HG03025 (cell line): ENCODE measurements around the gene OR4D9.
"Not testable (repeated sequence)": the region's sequence is repeated elsewhere in the genome, so short reads cannot be mapped to it uniquely, and the experiment has no call there.

Experiments
- ATAC-seq: cut with Tn5 transposase; IDR thresholded peaks from one replicate; pipeline ENCODE4 v1.9.1; 2021; ENCODE audit warnings: mild to moderate bottlenecking, moderate library complexity; ENCODE audit not compliant: unreplicated experiment, low FRiP score

OR4D9 gene

DNA sequence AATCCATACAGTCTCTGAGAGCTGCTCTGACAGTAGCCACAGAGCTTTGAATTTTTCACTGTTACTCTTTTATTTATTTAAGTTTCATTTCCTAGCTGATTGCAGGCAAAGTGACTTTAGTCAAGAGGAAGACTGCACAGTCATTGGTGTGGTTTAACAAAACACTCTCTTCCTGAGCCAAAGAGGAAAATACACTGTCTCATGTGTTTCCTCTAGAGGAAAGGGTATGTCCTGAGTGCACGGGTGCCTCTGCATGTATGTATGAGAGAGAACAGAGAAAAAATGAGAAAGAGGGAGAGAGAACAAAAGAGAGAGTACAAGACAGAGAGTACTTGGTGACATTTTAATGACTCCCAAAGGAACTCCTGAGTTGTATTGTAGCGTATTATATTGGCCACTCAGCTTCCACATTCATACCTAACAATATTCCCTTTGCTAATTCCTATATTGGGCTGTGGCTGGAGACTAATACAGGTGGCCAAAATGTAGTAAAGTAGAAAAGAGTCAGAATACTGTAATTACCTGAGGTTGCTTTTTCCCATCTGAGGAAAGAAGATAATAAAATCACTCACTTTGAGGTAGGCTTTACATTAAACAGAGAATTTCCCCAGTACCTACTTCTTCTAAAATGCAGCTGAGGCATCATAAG is at the start of gene OR4D9:
Gene OR4D9, plus strand, starts transcription at position 599 of the 649 bp plus-strand sequence. CDS start 3,374 bp downstream, outside the sequence.
- no peak for ATAC-seq

DNA sequence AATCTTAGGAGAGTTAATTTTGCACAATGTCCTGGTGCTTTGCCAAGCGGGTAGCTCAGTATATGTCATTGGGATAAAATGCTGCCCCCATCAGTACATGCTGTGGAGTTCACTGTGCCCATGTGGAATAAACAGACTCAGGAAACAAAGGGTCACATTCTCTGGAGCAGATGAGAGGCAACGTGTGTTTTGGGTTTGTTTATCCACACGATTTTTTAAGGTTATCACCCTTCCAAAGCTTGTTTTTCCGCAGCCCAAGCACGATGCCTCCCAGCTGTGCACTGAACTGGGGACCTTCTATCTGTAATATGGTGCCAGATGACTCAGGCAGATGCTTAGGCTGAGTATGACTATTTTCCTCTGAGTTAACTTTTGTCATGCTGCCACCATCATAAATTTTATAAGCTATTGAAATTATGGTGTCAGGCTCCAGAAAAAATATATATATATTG is 48.1 kb upstream of the OR4D9 start:
- ATAC-seq = no peak

DNA sequence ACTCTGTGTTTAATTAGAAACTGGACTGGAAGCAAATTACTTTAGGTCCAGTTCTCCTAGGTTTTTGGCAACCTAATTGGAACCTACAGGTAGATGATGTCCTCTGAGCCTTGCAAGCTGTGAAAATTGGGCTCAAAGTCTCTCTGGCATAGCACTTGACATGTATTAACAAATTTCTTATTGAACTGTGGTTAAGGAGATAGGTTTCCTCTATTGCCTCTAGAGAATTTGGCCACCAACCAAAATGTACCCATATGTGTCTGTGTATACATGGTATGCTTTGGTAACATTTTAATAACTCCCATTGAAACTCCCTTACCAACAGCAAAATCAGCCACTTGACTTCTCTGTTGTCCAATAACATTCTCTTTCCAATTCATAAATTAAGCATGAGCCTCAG is 38.3 kb upstream of the OR4D9 start, which contains the start of gene OR4D10:
Gene OR4D10, plus strand, starts transcription at position 301 of the 400 bp plus-strand sequence. CDS start 4,115 bp downstream, outside the sequence.
- ATAC-seq = no peak

DNA sequence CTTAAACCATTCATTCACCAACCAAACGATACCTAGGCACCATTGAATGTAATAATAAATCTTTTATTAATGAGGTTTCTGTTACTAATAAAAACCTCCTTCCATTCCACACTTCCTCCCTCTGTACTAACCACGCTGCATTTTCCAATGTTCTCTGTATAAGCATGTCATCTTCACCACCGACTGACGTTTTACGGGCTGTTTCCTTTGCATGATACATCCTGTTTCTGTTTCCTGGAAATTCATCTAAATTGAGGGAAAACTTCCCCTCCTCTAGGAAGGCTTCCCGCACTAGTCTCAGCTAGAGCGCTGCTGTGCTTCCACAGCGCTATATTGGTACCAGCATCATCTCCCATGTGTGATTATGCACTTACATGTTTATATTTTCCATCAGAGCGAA is 36.2 kb upstream of the OR4D9 start:
- ATAC-seq = no peak

DNA sequence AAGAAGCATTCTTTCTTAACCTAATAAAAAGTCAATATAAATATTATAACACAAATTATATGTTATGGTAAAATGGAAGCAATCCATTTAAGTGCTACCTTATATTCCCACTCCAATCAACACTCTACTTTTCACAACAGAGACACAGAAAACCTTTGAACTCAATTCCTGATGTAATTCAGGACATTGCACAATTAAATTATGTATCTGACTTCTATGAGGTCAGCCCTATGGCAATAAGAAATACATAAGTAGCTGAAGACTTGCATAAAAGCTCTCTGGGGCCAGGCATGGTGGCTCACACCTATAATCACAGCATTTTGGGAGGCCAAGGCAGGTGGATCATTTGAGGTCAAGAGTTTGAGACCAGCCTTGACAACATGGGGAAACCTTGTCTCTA is 31.4 kb upstream of the OR4D9 start:
- ATAC-seq = no peak

DNA sequence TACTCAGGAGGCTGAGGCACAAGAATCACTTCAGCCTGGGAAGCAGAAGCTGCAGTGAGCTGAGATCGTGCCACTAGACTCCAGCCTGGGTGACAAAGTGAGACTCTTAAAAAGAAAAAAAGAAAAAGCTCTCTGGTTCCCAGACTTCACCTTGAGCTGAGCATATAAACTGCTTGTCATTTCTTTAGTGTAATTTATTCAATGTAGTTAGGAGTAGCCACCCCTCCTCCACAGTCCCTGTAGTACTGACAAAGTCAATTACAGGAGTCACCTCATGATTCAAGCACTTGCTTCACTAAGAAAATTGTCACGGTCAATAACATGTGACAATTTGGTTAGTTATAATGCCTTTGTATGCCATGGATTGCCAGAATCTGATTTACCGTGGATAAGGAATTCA is 31.0 kb upstream of the OR4D9 start:
- ATAC-seq = no peak

DNA sequence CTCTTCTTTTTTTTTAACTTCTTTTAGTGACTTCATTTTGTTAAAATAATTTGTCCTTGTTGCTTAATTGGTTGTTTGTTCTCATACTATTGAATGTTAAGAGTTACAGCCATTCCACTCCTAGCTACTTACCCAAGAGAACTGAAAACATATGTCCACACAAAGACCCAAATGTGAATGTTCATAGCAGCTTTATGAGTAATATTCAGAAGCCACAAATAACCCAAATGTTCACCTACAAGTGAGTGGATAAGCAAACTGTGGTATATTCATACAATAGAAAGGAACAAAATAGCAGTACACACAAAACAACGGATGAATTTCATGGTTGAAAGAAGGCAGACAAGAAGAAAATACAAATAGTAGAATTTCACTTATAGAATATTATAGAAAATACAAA is 9.4 kb upstream of the OR4D9 start:
- no peak for ATAC-seq

DNA sequence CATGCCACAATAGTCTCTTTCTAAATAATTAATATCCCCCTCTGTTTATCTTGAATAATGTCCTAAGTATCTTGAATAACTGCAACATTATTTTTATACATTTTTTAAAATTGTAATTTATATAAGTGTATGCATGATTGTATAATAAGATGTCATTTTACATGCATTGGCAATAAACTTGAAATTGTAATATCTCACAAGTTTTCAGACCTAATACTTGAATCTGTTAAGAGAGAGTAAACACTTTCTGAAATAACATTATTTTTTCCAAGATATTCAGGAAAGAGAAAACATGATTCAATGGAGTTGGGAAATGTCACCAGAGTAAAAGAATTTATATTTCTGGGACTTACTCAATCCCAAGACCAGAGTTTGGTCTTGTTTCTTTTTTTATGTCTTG is 8.1 kb upstream of the OR4D9 start, which contains the start of gene OR4D11:
Gene OR4D11, plus strand, starts transcription at position 301 of the 400 bp plus-strand sequence. Its CDS starts 0 bp downstream, at position 301.
- ATAC-seq = no peak

DNA sequence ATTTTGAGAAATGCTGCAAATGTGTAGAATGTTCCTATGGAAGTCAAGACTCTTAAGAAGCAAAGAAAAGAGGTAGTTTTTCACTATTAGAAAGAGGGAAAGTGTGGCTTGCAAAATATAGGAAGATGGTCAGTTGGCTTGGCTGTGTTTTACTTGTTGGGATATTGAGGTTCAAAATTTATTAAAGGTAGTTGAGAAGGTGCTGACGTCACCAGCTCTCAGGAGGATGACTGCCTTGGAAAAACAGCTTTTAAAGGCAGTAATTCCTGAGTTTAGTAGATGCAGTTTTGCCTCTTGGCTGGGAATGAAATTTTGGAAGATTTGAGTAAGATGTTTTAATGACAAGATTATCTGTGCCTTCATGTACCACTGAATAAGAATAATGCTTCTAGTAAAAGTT is 336 bp downstream of the OR4D9 start:
- ATAC-seq = no peak

DNA sequence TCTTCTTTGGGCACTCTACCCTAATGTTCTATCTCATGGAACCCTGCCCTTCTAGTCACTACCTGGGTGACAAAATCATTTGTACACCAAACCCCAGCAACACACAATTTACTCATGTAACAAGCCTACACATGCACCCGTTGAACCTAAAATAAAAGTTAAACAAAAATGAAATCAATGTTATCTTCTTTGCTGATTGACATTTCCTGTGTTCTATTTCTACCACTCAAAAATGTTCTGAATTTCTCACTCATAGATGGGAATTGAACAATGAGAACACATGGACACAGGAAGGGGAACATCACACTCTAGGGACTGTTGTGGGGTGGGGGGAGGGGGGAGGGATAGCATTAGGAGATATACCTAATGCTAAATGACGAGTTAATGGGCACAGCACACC is 8.8 kb downstream of the OR4D9 start:
- not testable (repeated sequence) for ATAC-seq

DNA sequence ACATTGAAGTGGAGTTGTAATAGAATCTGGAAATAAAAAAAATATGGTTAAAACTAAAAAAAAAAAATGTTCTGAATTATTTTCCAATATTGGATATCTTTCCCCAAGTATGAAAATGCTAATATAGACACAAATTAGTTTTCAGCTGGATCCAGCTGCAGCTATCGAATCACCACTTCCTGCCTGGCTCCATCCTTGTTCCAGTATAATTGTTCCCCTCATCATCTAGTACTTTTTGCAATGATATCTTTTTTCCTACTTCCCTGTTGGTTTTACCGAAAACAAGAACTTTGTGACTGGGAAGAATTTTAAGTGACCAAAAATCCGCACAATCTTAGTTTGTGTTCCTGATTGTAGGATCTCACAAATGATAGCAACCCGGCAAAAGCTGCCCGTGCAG is 9.4 kb downstream of the OR4D9 start:
- ATAC-seq = no peak

DNA sequence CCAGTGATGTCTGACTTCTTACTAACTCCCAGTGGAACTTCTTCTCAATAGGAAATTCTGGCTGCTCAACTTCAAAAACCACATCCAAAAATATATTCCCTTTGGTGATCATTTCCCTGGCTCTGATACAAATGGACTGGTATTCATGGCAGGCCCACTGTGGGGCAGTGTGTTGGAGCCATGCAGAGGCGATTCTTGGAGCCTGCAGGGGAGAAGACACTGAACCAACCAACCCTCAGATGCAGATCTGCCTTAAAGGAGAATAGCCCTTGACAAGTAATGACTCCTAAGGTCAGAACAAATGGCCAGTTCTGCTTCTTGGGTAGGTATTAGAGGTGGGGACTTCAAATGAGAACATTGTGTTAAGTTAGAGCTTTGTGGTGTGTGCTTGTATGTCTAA is 12.2 kb downstream of the OR4D9 start:
- ATAC-seq = no peak

DNA sequence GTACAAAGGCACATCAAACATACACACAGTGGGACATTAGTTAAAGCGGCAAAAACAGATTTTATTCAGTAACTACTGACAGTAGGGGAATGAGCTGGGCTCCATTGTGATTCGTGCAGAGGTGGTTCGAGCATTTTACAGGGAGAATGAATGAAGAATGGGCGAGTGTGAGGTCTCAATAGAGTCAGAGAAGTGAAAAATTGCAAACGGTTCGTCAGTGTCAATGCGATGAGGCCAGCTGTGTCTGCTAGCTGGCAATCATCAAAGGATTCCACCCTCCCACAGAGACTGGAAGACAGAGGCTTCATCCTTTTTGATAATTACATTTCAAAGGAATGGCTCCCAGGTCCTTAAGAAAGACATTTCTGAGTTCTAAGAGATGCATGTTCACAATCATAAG is 17.4 kb downstream of the OR4D9 start:
- no peak for ATAC-seq

DNA sequence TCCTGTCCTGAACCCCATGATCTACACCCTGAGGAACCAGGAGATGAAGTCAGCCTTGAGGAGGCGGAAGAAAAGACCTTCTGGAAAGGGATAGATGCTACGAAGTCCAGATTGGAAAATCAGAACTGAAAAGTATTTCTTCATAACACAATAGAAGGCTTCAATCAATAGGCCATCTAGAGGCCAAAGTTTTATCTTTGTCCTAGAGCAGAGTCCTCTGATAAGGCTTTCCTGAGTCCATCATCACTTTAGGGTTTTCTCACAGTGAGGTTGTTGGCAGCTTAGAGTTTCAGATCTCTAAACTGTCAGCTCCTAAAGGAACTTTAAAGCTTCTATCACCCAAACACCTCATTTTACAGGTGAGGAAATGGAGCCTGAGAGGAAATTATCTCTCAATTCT is 21.3 kb downstream of the OR4D9 start:
- ATAC-seq = no peak

DNA sequence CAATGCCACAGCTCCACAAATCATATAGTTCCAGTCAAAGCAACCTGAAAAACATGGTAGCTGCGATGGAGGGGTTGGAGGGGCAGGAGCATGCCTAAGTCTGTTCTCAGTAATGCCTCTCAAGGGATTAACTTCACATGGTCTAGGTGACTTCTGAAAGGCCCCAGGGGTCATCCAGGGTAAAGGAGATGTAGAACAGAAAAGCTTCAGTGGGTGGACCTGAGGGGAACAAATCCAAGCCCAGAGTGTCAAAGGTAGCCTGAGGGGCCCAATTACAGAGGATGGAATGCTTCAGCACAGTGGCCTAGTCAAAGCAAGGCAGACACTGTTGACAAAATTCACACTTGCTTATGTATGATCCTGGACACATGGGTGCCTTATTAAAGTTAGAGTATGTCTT is 23.3 kb downstream of the OR4D9 start:
- ATAC-seq = no peak

DNA sequence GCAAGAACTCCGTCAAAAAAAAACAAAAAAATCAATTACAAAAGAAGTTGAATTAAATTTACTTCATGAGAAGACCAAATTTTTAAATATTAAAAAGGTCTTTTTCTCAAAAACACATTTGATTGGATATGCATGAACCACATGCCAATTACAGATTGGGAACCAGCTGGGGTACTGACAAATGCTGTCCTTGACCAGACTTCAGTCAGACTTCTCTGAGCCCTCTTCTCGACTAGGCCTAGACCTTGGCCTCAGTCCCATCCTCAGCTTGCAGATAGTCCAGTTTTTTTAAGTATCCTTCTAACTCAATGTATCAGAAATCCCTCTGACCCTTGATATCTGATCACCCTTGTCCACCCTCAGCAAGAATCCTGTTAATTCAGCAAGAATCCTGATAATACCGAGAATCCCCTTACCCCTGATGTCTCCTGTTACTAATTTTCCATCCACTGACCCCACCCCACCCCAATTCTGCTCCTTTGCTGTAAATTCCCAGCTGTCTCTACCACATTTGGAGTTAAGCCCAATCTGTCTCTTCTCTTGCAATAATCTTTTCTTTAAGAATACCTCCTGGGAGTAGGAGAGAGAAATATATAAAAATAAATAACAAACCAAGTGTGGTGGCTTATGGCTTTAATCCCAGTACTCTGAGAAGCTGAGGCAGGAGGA is 30.9 kb downstream of the OR4D9 start:
- ATAC-seq = no peak

DNA sequence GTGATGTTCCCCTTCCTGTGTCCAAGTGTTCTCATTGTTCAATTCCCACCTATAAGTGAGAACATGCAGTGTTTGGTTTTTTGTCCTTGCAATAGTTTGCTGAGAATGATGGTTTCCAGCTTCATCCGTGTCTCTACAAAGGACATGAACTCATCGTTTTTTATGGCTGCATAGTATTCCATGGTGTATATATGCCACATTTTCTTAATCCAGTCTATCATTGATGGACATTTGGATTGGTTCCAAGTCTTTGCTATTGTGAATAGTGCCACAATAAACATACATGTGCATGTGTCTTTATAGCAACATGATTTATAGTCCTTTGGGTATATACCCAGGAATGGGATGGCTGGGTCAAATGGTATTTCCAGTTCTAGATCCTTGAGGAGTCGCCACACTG is 32.4 kb downstream of the OR4D9 start:
- not testable (repeated sequence) for ATAC-seq

DNA sequence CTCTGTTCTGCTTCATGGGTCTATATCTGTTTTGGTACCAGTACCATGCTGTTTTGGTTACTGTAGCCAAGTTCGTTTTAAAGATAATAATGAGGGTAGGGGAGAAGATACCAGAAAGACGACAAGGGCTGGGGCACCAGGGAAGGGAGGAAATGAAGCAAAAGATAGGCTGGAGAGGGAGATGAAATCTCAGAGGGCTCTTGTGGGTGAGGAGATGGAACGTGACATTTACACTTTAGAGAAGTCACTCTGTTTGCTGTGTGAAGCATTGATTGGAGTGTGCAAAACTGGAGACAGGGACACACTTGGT is 33.5 kb downstream of the OR4D9 start:
- ATAC-seq = no peak

DNA sequence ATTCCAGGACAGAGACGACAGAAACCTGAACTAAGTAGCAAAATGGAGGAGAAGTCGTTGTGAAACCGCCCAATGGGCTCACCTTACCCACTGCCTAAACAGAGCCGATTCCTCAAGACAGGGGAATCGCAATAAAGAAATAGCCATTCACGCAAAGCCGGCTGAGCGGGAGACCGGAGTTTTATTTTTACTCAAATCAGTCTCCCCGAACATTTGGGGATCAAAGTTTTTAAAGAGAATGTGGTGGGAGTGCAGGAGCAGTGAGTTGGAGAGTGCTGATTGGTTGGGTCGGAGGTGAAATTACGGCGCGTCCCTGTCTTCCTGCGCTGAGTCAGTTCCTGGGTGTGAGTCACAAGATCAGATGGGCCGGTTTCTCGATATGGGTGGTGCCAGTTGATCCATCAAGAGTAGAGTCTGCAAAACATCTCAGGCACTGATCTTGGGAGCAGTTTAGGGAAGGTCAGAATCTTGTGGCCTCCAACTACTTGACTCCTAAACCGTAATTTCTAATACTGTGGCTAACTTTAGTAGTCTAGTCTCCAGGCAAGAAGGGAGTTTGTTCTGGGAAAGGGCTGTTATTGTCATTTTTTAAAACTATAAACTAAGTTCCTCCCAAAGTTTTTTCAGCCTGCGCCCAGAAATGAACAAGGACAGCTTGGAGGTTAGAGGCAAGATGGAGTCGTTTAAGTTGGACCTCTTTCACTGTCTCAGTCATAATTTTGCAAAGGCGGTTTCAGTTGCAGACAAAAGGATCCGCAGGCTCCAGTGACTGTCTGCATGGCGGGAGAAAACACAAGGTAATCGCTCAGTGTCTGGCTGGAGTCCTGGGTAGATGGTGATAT is 34.1 kb downstream of the OR4D9 start:
- no peak for ATAC-seq

DNA sequence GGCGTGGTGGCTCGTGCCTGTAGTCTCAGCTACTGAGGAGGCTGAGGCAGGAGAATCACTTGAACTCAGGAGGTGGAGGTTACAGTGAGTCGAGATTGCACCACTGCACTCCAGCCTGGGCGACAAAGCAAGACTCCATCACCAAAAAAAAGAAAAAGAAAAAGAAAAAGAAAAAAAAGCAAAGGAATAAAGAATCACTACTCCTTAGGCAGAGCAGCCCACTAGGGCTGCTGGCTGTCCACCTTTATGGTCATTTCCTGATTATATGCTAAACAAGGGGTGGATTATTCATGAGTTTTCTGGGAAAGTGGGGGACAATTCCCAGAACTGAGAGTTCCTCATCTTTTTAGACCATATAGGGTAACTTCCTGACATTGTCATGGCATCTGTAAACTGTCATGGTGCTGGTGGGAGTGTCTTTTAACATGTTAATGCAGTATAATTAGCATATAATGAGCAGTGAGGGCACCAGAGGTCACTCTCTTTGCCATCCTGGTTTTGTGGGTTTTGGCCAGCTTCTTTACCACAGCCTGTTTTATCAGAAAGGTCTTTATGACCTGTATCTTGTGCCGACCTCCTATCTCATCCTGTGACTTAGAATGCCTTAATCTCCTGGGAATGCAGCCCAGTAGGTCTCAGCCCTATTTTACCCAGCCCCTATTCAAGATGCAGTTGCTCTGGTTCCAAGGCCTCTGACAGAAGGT is 36.4 kb downstream of the OR4D9 start:
- not testable (repeated sequence) for ATAC-seq

DNA sequence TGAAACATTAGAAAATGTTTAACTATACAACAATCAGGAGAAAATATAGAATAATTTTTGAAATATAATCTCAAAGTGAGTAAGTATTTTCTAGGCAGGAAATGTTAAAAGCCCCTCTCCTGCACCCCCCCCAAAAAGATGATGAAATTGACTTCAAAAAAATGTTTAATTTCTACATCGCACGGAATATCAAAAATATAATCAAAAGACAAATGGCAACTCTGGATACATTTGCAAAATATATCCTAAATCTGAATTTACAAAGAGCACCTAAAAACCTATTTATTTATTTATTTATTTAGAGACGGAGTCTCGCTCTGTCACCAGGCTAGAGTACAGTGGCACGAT is 36.9 kb downstream of the OR4D9 start:
- no peak for ATAC-seq
